ENCODE data around the gene PRSS33.

Gene PRSS33

DNA sequence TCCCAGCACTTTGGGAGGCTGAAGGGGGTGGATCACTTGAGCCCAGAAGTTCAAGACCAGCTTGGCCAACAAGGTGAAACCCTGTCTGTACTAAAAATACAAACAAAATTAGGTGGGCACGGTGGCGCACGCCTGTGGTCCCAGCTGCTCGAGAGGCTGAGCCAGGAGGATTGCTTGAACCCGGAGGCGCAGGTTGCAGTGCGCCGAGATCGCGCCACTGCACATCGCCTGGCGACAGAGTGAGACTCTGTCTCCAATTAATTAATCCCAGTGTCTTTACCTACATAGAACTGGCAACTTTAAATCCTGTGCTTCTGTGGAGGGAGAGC lies 8.8 kb downstream of the PRSS33 start:
- in situ Hi-C loops (cut with MboI; ENCODE audit: low sequenced_read_pairs) = no loop called here

DNA sequence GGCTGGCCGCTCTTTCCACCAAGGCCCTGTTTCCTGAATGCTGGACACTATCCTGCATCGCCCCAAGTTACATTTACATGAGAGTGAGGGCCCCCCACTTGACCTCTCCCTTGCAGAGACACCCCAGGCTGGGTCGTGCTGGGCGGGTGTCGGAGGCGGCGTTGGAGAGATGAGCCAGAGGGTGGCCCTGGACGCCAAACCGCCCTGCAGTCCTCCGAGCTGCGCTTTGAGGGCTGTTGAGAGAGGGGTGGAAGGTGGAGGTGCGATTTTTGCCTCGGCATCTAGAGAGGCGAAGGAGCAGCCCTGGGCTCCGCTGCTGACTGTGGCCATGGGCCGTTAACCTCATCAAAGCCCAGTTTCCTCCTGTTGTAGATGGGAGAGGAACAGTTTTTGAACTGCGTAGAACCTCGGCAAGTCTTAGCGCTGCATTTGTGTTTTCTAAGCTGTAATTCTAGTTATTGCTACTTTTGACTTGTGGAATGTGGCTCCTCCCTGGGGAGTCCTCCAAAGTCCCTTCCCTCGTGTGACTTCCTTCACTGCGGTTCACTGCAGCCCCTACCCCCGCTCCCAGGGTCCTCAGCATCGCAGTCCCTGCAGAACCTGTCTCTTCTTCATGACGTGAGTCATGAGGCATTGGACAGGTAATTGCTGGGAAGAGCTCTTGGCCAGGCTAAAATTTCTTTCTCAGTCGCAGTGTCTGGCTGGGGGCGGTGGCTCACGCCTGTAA lies 9.3 kb downstream of the PRSS33 start:
- in situ Hi-C loops (cut with MboI; ENCODE audit: low sequenced_read_pairs) = no loop called here

DNA sequence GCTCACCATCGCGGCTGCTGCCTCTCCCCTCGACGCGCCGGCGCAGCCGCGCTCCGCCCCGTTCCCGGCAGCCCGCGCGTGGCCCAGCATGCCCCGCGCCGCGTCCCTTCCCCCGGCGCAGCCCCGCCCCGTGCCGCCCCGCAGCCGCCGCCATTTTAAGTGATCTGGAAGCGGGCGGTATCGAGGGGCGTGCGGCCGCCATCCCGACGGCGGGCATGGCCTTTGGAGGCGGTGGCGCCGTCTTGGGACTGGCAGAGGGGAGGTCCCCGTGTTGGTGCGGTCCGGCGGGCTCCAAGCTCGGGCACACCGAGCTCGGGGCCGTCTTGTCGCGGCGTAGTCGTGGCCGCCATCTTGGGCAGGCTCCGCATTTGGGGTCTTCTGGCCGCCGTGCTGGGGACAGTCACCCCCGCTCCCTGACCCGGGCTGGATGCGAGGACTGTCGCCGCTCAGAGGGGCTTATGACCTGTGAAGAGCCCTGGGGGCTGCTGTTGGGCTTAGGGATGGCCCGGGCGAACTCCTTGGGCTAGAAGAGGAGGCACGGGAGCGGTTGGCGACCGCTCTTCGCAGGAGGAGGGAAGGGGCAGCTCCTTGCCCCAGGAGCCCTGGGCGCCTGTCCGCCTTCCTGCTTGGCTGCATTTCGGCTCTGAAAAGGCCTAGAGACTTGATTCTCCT lies 10.0 kb downstream of the PRSS33 start, which contains the start of gene ELOB:
TSS of gene ELOB (minus strand) at position 50 of the 672 bp plus-strand sequence. CDS start at position 9, 41 bp downstream.
- in situ Hi-C loops (cut with MboI; ENCODE audit: low sequenced_read_pairs) = no loop called here

DNA sequence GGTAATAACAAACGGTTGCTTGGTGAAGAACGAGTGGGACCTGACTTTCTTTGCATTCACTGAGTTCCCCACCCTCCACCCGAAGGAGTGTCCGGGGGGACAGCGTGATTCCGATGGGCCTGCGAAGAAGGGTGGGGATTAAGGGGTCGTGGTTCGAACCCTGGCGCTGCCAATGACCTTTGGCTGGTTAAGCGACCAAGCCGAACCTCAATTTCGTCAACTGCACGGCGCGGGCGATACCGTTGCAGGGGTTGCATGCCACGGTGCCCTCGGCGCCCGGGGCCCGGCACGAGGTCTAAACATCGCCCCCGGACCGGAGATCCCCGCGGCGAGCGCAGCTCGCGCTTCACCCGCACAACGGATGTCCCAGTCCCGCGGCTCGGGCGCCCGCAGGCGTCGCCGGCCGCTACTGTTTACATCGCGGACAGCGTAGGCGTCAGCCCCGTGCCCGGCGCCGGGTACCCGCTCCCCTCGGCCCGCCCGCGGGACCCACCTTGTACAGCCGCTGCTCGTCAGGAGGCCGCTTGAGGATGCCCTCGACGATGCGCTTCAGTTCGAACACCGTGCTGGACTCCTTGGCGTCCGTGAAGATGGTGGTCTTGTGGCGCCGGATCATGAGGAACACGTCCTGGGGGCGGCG lies 10.7 kb downstream of the PRSS33 start:
- in situ Hi-C loops (cut with MboI; ENCODE audit: low sequenced_read_pairs) = no loop called here

DNA sequence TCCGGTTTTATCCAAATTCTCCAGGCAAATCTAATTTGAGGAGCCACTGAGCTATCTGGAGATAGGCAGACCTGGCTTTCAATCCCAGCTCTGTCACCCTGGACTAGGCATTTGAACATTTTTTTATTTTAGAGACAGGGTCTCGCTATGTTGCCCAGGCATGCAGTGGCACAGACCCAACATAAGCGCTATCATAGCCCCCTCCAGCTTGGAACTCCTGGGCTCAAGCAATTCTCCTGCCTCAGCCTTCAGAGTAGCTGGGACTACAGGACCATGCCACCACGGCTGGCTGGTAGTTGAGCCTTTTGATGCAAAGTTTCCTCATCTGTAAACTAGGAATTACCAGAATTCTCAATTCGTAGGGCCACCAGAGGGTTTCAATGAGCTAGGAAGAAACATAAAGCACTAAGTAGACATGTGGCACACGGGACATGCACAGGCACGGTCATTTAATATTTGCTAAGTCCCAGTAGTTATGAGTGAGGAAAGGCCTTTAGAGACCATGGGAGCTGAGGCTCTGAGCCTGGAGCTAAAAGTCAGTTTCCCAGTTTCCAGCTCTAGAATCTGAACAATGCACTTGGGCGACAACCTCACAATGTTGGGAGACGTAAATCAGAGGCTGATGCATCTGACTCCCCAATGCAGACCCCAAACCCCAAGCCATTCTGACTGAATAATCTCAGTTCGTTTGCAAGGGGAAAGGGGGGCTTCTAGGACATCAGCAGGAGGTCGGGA lies 11.4 kb downstream of the PRSS33 start:
- in situ Hi-C loops (cut with MboI; ENCODE audit: low sequenced_read_pairs) = no loop called here

DNA sequence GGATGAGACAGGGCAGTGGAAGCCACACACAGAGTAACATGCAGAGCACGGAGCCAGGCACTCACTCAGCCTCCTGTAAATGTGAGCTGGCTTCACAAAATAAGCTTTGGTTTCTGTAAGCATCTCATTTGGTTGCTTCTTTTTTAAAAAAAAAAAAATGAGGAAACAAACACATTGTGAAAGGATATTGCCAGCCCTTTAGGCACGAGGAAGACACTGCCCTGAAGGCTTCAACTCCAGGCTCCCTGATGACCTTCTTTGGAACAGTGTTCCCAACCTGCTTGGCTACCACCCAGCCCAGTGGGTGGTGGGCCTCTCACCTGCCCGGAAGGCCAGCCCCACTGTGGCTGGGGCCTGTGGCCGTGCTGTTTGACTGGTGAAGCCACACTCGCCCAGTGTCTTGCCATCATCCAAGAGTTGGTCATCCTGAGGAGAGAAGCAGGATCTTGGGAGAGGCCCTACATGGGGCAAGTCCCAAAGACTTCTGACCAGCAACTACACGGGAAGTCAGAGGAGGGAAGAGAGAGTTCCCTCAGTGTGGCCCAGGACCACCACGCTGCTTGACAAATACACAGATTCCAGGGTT lies 12.1 kb downstream of the PRSS33 start:
- in situ Hi-C loops (cut with MboI; ENCODE audit: low sequenced_read_pairs) = no loop called here

DNA sequence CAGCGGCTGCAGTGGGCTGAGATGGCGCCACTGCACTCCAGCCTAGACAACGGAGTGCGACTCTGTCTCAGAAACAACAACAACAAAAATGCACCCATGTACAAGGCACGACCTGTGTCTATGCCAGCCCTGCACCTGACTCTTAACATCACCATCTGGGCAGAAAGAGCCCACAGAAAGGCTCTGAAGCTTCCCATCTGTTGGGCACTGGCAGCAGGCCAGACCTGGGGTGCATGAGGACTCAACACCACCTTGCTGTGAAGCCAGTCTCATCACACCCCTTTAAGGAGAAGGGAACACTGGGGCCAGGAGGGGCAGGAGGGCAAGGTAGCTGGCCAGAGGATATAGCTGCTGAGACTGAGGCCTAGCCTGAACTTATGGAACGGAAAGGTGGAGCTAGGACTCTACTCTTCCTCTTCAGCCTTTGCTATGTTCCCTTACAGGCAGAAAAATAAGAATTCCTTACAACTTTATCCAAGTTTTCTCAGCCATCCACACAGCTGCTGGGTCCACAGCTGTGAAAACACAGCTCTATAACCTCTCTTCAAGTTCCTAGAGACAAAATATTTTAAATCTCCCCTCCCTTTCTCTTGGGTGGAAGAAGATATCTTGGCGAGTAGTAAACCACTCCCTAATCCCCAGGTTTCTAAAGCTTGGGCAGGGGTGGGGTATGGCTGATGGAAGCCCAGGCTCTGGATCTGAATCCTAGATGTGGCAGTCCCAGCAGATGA lies 13.0 kb downstream of the PRSS33 start:
- in situ Hi-C loops (cut with MboI; ENCODE audit: low sequenced_read_pairs) = no loop called here

DNA sequence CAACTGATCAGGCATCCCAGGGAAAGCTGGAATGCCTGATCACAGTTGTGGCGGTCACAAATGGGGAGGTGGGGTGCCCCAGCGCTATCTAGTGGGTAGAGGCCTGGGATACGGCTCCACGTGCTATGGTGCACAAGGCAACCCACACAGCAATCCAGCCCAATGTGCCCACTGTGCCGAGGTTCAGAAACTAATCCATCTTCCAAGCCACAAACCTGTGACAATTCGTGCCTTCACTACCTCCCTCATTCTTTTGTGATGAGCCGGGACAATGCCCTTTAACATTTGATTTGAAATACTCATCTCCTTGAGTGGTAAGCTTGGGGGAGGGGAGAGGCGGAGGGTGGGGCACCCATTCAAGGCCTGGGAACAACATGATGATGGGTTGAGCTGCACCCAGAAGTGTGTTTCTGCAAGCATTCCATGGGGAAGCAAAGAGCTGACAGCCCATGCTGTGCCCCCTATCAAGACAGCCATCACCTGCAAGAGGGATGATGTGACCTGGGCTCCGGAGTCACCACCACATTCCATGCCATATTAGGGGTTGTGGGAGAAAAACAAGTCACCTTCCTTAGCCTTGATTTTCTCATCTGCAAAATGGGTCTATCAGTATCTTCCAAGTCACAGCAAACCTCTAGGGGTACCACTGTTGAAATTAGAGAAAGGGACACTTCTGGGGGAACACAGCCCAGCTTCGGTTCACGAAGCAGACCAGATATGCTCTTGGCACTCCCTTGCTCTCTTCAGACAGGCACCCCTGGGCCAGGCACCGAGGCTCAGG lies 14.0 kb downstream of the PRSS33 start:
- in situ Hi-C loops (cut with MboI; ENCODE audit: low sequenced_read_pairs) = no loop called here

DNA sequence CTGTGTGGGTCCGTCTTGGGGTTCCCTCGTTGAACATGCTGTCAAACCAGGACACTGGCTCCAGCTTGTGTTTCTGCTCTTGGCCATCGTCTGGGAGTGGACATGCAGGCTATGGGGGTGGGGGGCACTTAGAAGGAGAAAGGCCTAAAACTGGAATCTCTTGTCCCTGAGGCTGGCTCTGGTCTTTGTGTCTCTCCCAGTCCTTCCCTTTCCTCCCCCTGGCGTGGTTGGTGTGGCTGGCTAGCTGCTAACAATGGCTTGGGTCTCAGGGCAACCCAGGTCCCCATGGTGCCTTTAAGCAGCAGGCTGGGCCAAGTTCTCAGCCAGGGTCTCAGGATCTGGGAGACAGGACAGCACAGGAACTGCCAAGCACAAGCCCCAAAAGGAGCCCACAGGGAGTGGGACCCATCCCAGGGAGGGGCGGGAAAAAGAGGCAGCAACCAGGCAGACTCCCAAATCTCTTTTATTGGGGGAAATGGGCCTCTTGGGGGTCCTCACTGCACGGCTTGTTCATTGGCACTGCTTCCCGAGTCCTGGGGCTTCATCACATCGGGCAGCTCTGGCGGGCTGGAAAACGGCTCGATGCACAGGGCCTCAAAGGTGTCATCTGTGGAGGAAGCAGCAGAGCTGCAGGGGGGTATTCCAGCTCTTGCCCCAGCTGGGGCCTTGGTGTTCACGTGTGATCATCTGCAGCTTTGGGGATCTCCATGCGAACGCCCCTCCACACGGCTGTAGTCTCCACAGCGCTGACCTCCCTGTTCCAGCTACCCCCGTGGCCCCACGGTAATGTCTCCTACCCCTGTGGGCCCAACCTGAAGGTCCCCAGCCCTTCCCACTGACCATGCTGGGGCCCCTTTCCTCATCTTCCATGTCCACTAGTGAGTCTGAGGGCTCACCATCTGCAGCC lies 15.6 kb downstream of the PRSS33 start:
- in situ Hi-C loops (cut with MboI; ENCODE audit: low sequenced_read_pairs) = no loop called here

DNA sequence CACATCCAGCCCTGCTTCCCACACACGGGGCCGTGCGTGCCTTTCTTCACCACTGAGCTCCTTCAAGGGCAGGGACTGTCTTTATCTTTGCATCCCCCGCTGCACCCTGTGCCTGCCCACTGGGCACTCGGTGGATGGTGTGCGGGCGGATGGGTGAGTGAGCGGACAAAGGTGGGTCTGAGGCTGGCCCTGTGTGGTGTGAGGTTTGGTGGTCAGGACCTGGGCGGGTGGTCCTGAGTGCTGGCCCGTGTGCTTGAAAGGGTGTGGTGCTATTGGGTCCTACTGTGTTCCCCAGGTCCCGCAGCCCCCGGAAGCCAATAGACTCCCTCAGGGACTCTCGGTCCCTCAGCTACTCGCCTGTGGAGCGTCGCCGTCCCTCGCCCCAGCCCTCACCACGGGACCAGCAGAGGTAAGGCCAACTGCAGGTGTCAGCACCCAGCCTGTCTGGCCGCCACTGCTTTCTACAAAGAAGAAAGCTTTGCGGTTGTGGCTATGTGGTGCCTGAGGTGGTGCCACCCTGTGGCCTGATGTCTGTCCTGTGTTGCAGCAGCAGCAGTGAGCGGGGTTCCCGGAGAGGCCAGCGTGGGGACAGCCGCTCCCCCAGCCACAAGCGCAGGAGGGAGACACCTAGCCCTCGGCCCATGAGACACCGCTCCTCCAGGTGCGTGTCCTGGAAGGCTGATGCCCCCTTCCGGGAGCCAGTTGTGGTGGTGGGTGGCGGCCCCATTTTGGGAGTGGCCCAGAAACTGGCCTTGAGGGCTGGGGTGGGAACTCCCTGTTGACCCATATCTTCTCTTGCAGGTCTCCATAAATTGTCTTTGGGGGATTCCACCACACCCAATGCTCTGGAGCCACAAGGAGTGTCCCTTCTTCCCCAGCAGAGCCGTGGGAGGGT lies 17.1 kb downstream of the PRSS33 start:
- in situ Hi-C loops (cut with MboI; ENCODE audit: low sequenced_read_pairs) = no loop called here

DNA sequence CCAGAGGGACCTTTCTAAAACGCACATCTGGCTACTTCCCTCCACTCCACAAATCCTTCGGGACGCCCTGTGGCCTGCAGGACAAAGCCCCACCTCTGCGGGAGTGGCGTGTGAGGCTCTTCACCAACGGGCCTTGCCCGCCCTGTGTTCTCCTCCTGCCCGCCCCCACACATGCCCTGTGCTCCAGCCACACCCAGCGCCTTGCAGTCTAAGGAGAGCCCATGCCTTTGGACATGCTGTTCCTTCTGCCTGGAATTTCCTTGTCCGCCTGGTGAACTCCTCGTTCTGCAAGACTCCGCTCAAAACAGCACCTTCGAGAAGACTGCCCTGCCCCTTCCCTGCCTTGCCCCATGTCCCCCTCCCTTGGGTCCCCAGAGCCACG lies 17.7 kb downstream of the PRSS33 start:
- in situ Hi-C loops (cut with MboI; ENCODE audit: low sequenced_read_pairs) = no loop called here

DNA sequence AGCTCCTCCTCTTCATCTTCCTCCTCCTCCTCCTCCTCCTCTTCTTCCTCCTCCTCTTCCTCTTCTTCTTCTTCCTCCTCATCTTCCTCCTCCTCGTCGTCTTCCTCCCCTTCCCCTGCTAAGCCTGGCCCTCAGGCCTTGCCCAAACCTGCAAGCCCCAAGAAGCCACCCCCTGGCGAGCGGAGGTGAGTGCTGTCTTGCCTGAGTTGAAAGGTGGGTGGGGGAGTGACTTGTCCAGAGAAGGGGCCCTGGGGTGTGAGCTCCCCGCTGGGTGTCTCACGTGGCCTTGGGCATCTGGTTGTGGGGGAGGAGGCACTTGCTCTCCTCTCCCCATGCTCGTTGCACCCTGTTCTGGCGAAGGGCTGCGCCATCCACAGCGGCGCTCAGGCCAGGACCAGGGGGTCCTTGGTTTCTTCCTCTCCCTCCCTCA lies 18.2 kb downstream of the PRSS33 start:
- in situ Hi-C loops (cut with MboI; ENCODE audit: low sequenced_read_pairs) = no loop called here

DNA sequence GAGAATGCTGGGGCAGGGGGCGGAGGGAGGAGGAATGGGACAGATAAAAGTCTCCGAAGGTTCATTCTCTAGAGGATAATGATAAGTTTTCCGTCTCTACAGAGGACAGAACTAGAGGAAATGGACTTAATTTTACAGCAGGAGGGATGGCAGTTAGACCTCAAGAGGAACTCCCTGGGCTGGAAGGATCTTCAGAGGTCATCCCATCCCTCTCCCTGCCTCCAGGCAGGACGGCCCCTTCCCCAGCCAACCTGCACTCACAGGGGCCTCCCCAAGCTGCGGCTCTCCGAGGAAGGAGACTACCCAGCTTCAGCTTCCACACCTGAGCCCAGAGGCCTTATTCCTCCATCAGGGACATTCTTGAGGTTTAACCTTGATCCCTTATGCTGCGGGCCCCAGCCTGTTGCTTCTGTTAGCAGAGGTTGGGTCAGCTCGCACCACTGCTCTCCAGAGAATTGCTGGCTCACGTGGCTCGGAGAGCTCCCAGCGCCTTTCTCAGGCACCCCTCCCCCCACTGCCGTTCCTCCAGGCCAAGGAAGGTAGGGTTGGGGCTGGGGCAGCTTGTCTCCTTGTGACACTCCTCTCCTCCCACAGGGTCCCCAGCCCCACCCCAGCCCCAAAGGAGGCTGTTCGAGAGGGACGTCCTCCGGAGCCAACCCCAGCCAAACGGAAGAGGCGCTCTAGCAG lies 18.8 kb downstream of the PRSS33 start:
- in situ Hi-C loops (cut with MboI; ENCODE audit: low sequenced_read_pairs) = no loop called here

DNA sequence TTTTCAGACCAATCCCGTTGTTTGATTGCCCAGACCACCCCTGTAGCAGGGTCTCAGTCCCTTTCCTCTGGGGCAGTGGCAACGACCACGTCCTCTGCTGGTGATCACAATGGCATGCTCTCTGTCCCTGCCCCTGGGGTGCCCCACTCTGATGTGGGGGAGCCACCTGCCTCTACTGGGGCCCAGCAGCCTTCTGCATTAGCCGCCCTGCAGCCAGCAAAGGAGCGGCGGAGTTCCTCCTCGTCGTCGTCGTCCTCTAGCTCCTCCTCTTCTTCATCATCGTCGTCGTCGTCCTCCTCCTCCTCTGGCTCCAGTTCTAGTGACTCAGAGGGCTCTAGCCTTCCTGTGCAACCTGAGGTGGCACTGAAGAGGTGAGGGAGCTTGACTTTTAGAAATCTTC lies 19.5 kb downstream of the PRSS33 start:
- in situ Hi-C loops (cut with MboI; ENCODE audit: low sequenced_read_pairs) = no loop called here

DNA sequence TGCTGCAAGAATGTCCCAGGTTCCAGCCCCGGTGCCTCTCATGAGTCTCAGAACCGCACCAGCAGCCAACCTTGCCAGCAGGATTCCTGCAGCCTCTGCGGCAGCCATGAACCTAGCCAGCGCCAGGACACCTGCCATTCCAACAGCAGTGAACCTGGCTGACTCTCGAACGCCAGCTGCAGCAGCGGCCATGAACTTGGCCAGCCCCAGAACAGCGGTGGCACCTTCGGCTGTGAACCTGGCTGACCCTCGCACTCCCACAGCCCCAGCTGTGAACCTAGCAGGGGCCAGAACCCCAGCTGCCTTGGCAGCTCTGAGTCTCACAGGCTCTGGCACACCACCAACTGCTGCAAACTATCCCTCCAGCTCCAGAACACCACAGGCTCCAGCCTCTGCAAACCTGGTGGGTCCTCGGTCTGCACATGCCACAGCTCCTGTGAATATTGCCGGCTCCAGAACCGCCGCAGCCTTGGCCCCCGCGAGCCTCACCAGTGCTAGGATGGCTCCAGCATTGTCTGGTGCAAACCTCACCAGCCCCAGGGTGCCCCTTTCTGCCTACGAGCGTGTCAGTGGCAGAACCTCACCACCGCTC lies 20.1 kb downstream of the PRSS33 start:
- in situ Hi-C loops (cut with MboI; ENCODE audit: low sequenced_read_pairs) = no loop called here

DNA sequence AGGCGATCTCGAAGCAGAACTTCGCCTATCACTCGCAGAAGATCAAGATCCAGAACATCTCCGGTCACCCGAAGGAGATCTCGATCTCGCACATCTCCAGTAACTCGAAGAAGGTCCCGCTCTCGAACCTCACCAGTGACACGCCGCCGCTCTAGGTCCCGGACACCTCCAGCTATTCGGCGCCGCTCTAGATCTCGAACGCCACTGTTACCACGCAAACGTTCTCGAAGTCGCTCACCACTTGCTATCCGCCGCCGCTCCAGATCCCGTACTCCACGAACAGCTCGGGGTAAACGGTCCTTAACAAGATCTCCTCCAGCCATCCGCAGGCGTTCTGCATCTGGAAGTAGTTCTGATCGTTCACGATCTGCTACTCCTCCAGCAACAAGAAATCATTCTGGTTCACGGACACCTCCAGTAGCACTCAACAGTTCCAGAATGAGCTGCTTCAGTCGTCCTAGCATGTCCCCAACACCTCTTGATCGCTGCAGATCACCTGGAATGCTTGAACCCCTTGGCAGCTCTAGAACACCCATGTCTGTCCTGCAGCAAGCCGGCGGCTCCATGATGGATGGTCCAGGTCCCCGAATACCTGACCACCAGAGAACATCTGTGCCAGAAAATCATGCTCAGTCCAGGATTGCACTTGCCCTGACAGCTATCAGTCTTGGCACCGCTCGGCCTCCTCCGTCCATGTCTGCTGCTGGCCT lies 20.8 kb downstream of the PRSS33 start:
- in situ Hi-C loops (cut with MboI; ENCODE audit: low sequenced_read_pairs) = no loop called here

Measured in HL-60/S4 treated with retinoic acid at 250 ng/mL for 4 days and 3 days (cell line).